HG03060 (cell line): ENCODE measurements around the gene MRPS23.

Source experiments
- ATAC-seq: cut with Tn5 transposase; IDR thresholded peaks from one replicate; pipeline ENCODE4 v1.9.1; 2021; ENCODE audit warnings: low read depth, moderate number of reproducible peaks; ENCODE audit not compliant: unreplicated experiment

MRPS23 gene

GRCh38 chr17:57879437-57880085 lies 29.7 kb upstream of the MRPS23 start:
- ATAC-seq, result no peak

DNA sequence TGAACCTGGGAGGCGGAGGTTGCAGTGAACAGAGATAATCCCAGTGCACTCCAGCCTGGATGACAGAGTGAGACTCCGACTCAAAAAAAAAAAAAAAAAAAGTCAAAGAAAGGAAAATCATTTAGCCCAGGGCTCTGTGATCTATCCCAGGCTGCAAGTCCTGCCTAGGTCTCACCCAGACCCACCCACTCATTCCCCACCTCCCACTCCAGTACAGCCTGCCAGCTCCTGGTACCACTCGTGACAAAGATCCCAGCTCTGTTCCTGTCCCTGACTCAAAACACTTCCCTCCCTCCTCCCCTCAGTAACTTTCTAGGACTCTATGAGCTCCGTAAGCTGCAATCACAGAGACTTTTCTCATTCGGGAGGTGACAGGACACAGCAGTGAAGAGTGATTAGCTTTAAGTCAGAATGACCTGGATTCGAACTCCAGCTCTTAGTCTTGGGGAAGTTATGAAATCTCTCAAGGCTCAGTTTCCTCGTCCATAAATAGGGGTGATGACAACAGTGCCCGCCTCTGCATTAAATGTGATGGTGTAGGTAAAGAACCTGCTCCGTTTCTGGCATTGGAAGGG lies 28.0 kb upstream of the MRPS23 start:
- no peak for ATAC-seq

DNA sequence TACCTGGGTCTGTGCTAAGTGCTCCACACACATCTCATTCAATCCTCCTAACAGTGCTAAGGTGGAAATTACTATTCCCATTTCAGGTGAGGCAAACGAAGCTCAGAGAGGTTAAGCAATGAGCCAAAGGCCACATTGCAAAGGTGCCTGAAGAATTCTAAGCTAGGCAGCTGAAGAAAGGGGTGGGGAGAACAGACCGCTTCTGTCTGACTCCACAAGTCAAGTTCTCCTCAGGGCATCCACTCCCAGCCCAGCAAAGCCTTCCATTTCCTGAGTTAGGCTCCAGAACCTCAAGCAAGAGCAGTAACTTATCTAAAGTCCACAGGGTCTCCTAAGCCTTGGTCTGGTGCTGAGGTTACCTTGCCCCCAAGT lies 27.0 kb upstream of the MRPS23 start:
- ATAC-seq, result no peak

- no peak for ATAC-seq
These were observed 26.4 kb upstream of the MRPS23 start for GRCh38 chr17:57876023-57876865.

- ATAC-seq, result no peak
These were observed 25.6 kb upstream of the MRPS23 start for GRCh38 chr17:57875290-57876022.

DNA sequence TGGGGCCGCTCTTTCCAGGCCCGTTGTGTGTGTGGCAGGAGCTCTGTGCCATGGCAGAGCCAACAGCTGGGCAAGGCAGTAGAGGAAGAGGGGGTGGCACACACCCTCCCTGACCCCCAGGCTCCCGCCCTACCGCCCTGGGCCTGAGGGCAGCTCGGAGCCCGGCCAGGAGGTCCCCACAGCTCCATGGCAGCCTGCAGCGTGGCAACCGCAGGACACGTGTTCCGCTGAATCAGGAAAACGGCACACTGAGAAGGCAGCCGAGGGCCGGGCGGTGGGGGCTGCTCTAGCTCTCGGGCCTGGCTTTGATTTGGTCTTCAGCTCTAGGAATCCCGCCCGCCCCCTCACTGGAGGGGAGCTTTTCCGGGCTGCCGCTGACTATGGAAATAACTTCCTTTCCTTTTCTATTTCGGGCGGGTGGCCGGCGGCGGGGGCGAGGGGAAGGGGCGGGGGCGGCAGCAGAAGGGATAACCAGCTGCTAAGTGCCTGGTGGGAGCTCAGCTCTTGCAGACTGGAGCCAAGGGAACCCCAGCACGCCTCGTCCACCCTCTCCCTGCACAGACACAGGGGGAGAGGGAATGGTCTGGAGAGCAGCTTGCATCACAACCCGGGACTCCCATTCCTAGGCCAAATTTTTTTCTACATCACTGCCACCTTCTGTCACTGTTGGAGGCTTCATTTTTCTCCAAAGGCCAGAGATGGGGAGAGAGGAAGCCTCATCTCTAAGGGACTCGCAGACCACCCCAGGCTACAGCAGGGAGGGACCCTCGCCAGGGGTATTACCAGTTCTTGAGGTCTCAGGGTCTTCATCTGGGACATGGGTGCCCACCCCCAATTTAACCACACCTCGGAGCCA lies 24.8 kb upstream of the MRPS23 start:
- no peak for ATAC-seq

- no peak for ATAC-seq
These were observed 24.2 kb upstream of the MRPS23 start for GRCh38 chr17:57874058-57874419.

DNA sequence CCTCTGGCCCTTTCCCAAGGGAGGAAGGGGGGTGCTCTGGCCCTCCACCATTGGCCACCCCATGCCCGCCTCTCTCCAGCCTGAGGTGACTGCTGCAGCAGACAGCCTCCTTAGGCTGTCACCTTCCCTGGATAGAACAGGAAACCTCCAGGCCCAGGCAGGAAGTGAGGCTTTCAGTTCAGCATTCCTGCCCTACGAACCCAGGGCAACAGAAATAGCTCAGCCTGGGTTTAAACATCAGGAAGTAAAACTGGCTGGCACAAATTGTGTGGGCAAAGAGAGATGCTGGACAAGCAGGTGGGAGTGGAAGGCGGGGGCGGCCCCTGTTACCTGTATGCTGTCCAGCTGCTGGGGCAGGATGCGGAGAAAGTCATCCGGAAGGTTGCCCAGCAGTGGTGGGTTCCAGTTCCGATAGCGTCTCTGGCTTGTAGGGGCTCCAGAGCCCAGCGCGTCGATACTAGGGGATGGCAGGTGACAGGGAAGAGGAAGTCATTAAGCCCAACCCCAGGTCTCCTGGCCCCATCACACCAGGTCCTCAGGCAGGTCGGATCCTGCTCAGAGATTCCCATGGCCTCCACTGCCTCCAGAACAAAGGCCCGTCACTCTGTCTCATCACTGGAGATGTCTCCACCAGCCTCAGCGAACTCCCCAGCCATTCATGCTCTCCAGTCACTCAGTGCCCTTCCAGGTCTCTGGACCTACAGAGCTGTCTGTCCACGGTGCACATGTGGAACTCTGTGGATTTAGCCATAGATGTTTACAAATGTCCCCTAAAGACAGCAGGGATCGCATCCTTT lies 23.6 kb upstream of the MRPS23 start:
- no peak for ATAC-seq

GRCh38 chr17:57872536-57872935 lies 22.7 kb upstream of the MRPS23 start:
- ATAC-seq, result no peak

DNA sequence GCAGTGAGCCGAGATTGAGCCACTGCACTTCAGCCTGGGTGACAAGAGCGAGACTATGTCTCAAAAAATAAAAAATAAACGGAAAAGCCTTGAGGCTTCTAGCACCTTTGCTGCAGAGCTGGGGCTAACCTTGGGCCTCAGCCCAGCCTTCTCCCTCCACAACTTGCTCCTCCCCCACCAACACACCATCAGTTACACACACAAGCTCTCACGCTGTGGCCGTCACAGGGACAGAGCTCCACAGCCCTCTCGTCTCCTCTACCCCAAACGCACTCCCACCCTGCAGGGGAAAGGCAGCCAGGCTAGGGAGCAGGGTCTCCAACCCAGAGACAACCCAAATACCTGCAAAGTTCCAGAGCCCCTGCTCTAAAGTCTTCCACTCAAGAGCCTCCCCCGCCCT lies 22.0 kb upstream of the MRPS23 start:
- no peak for ATAC-seq

- no peak for ATAC-seq
These were observed 21.3 kb upstream of the MRPS23 start for GRCh38 chr17:57871155-57871554.

- ATAC-seq, result no peak
These were observed 20.4 kb upstream of the MRPS23 start for GRCh38 chr17:57870283-57870635.

DNA sequence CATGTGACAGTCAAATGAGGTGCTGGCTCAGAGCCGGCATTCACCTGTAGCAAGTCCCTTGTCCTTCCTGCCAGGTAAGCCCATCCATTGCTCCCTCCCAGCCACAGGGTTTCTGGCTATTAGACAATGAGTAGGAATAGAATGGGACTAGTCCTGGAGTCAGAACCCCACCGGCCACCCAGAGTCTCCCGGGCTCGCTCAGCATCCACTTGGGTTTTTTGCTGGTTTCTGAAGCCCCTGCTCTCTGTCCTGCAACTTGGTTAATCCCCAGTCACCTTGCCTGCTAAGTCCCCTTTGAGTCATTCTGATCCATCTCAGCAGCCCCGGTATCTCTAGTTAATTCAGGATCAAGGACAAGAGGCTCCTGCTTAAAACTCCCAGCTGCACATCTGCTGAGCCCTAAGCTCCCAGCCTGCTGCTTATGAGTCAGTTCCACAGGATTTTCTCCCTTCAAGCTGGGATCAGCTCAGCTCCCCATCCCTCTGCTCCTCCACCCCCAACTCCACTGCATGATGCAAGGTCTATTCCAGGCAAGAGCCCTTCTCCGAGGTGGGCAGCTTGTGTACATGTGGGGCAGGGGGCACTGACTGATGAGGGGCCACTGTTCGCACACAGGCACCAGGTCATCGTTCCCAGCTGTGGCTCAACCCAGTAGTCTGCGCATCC lies 19.9 kb upstream of the MRPS23 start:
- ATAC-seq, result no peak

DNA sequence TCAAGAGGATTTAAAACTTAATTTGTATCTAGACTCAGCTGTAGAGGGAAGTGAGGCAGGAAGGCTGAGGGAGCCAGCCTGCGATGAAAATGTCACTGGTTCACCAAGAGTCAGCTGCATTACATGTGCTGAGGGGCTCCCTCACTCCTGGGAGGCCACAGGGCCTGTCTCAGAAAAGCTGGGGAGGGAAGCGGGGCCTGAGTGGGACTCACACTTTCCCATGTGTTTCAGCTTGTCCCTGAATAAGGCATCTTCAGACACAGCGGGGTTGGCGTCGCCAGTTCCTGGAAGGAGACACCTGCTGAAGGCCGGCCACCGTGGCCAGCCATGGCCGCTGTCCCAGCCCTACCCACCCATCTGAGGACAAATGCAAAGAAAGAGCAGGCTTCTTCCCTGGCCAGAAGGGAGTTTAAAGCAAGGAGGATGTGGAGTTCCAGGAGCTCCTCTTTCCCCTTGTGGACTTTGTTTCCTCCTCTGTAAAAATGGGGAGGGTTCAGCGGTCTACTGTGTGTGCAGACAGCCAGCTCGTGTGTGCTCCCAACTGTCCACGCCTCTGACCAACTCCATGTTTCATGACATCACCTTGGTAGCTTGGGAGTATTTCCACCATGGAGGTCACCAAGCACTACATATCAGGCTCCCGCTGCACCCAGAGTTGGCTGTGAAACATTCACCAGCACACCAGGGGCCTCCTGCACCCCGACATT lies 19.2 kb upstream of the MRPS23 start:
- no peak for ATAC-seq

DNA sequence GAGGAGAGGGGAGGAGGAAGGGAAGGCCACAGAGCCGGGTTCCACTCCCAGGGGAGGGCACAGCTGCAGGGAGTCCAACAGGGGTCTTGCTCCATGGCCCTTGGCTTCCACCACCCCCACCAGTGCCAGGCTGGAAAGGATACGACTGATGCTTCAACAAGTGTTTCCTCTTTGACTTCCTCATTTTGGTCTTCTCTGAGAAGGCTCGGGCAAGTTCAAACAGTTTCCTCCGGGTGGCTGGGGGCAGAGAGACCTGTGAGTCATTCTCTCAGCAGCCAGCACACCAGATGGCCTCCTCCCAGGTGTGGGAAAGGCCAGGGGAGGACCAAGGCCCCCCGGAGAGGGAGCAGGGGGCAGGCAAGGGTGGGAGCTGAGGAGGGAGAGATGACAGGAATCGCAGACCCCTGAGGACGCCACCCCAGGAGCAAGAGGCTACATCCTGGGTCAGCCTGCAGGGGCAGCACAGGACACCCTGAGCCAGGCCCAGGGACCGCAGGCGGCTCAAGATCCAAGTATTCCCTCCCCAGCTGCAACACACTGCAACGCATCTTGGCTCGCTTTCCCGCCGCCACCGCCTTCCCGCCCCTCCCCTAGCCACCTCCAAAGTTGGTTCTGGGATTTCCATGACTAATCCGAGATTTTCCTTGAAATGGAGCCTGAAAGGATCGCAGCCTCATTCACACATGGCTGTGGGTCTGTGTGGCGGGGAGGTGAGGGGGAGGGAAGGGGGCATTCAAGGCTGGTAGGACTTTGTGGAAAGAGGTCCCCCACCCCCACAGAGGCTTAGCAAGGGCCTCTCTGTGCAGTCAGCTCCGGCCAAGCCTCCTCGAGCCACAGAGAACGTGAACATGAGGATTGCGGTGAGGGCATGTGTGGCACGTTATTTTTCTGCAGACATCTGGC lies 18.4 kb upstream of the MRPS23 start:
- peak; percentile 69 for ATAC-seq

DNA sequence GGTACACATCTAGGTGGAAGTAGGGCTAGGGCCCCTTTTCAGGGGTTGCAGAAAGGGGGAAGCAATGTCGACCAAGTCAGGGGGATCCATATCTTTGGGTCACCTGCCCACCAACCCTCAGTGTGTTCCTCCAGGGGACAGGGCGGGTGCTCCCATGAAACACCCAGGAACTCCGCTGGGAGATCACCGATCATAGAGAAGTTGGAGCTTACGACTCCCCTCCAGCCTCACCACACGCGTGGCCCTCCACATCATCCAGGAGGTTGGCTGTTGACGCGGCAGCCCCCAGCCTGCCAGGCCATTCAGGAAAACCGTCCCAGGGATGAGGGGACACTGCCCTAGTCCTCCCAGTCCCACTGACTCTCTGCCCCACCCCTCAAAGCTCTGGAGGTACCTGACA lies 17.3 kb upstream of the MRPS23 start:
- ATAC-seq, result no peak

DNA sequence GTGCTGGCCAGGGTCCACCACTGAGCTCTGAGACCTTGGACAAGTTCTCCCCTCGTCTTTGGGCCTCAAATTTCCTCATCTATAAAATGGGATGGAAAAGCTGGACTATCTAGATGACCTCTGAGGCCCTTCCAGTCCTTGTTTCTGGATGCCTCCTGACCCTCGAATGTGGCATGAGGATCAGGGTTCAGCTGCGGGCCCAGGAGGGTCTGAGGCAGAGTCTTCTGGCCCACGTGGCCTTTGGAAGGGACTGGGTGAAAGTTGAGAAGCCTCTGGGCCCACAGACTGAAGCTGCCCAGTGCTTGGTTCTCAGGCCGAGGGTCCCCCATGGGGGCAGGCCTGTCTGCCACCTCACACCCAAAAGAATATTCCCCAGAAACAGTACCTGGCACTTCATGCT lies 16.9 kb upstream of the MRPS23 start:
- ATAC-seq, result no peak

- ATAC-seq, result no peak
These were observed 16.5 kb upstream of the MRPS23 start for GRCh38 chr17:57866319-57866718.
